Fibroblast of skin of right quadriceps (primary cell): ENCODE measurements around the gene S1PR5.

ENCODE experiments used
- DNase-seq: peaks from one replicate; pipeline ENCODE4 v3.0.0-alpha.2; 2013

S1PR5 gene

GRCh38 chr19:10513223-10513622, 4.0 kb downstream of the S1PR5 start:
- no peak for DNase-seq

GRCh38 chr19:10510301-10510802, 6.9 kb downstream of the S1PR5 start:
- DNase-seq: no peak

- DNase-seq: no peak
Observed at GRCh38 chr19:10508707-10509106, 8.5 kb downstream of the S1PR5 start.

- no peak for DNase-seq
Observed at GRCh38 chr19:10508036-10508435, 9.2 kb downstream of the S1PR5 start.

- peak; percentile 42 for DNase-seq
Observed at GRCh38 chr19:10505583-10506229, 11.5 kb downstream of the S1PR5 start.

GRCh38 chr19:10503002-10503789, 14.1 kb downstream of the S1PR5 start, which contains the start of gene KEAP1:
TSS of gene KEAP1 (minus strand) at chr19:10503356. CDS start at chr19:10500033, 3,323 bp downstream.
- DNase-seq: peak; percentile 31

GRCh38 chr19:10502524-10503001, 14.7 kb downstream of the S1PR5 start:
- peak; percentile 93 for DNase-seq

GRCh38 chr19:10501971-10502523, 15.2 kb downstream of the S1PR5 start:
- DNase-seq: peak; percentile 35

- no peak for DNase-seq
Observed at GRCh38 chr19:10500247-10500592, 17.0 kb downstream of the S1PR5 start.

GRCh38 chr19:10499550-10500246, 17.5 kb downstream of the S1PR5 start:
- DNase-seq: no peak

GRCh38 chr19:10497371-10497770, 19.9 kb downstream of the S1PR5 start:
- no peak for DNase-seq

- no peak for DNase-seq
Observed at GRCh38 chr19:10491472-10492047, 25.7 kb downstream of the S1PR5 start.

- no peak for DNase-seq
Observed at GRCh38 chr19:10486551-10486950, 30.7 kb downstream of the S1PR5 start.

GRCh38 chr19:10478903-10479384, 38.3 kb downstream of the S1PR5 start:
- peak; percentile 87 for DNase-seq

- DNase-seq: peak; percentile 46
Observed at GRCh38 chr19:10478476-10478875, 38.8 kb downstream of the S1PR5 start.

GRCh38 chr19:10474962-10475451, 42.2 kb downstream of the S1PR5 start:
- DNase-seq: no peak

GRCh38 chr19:10473192-10473591, 44.1 kb downstream of the S1PR5 start:
- DNase-seq: no peak

GRCh38 chr19:10471909-10472308, 45.3 kb downstream of the S1PR5 start:
- DNase-seq: peak; percentile 32

GRCh38 chr19:10468133-10468532, 49.1 kb downstream of the S1PR5 start:
- DNase-seq: no peak

- DNase-seq: no peak
Observed at GRCh38 chr19:10467104-10467706, 50.0 kb downstream of the S1PR5 start.

GRCh38 chr19:10464456-10464855, 52.8 kb downstream of the S1PR5 start:
- DNase-seq: no peak
